Measurements from ENCODE around the gene TEX14. TPM values are rescaled to one million over a fixed set of nuclear protein-coding genes. Genes with fewer than 3 reads are reported as not detected.

Gene TEX14
- total RNA-seq, 2 donors from 2014 or later = 0.92 TPM; not detected in 1

DNA sequence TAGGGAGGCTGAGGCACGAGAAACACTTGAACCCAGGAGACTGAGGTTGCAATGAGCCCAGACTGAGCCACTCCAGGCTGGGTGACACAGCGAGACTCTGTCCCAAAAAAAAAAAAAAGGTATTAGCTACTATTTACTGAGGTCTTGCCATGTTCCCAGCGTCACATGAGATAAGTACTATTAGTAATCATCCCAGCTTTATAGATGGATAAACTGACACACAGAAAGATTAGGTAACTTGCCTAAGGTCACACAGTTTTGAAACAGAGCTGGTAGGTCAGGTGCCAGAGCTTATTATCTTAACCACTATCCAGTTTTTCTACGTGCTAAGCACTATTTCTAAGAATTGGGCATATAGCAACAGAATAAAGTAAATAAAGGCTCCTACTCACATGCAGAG, 51.6 kb downstream of the TEX14 start:
- TF ChIP-seq, protein P1, sequence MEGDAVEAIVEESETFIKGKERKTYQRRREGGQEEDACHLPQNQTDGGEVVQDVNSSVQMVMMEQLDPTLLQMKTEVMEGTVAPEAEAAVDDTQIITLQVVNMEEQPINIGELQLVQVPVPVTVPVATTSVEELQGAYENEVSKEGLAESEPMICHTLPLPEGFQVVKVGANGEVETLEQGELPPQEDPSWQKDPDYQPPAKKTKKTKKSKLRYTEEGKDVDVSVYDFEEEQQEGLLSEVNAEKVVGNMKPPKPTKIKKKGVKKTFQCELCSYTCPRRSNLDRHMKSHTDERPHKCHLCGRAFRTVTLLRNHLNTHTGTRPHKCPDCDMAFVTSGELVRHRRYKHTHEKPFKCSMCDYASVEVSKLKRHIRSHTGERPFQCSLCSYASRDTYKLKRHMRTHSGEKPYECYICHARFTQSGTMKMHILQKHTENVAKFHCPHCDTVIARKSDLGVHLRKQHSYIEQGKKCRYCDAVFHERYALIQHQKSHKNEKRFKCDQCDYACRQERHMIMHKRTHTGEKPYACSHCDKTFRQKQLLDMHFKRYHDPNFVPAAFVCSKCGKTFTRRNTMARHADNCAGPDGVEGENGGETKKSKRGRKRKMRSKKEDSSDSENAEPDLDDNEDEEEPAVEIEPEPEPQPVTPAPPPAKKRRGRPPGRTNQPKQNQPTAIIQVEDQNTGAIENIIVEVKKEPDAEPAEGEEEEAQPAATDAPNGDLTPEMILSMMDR (IDR thresholded peaks at IDR 0.05) = no peak
- Histone ChIP-seq H3K4me3 (no peak overlapping the region), H3K9me3 (no peaks in the 10 kb centered on the region), H3K27ac (no peak overlapping the region), H3K36me3 (no peaks in the 10 kb centered on the region), H3K27me3 (replicated peaks; ENCODE audit: insufficient read depth) (no peaks in the 10 kb centered on the region), H3K4me1 (ENCODE audit: control insufficient read depth in 1 of 2, low read depth in 2 of 2) (no peaks in the 10 kb centered on the region)
- DNase-seq (ENCODE audit: low spot score) = no peak
- ATAC-seq (ENCODE audit: insufficient number of reproducible peaks, low FRiP score, low read depth) = no peak

DNA sequence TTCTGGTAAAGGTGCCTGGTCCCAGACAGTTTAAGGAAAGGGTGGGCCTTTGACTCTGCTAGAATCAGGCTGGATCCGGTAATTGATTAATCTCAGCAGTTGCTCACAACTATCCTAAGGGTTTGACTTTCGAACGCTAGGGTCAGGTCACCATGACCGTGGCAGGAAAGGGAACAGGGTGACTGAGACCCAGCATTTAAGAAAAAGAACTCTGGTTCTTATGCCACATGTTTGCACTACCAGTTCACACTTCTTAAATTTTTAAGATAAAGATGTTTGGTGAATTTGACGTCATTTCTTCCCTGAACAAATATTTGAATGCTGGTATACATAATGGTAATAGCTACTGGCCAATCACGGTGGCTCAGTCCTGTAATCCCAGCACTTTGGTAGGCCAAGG, 52.2 kb downstream of the TEX14 start:
- H3K9me3 ChIP-seq = no peaks in the 10 kb centered on the region
- H3K4me1 ChIP-seq (ENCODE audit: control insufficient read depth in 1 of 2, low read depth in 2 of 2) = no peaks in the 10 kb centered on the region
- ATAC-seq (ENCODE audit: insufficient number of reproducible peaks, low FRiP score, low read depth) (no peak), DNase-seq (ENCODE audit: low spot score) (no peak)
- TF ChIP-seq, protein P1 (IDR thresholded peaks at IDR 0.05) = no peak
- no peak overlapping the region for H3K4me3 ChIP-seq
- H3K36me3 ChIP-seq = no peaks in the 10 kb centered on the region
- no peaks in the 10 kb centered on the region for H3K27me3 ChIP-seq (replicated peaks; ENCODE audit: insufficient read depth)
- H3K27ac ChIP-seq = no peak overlapping the region

DNA sequence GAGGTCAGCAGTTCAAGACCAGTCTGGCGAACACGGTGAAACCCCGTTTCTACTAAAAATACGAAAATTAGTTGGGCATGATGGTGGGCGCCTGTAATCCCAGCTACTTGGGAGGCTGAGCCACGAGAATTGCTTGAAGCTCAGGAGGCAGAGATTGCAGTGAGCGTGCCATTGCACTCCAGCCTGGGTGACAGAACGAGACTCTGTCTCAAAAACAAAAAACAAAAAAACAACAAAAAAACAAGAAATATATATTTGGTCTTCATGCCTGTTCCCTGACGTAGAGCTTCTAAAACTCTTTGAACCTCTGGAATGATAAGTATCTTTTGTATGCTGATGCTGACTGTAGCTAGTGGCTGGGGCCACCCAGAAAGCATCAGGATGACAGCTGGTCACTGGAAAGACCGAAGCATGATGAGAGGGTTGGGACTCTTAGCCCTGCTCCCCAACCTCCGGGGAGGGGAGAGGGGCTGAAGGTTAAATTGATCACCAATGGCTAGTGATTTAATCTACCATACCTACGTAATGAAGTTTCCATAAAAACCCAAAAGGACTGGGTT, 54.8 kb downstream of the TEX14 start:
- TF ChIP-seq, protein P1 (IDR thresholded peaks at IDR 0.05) = no peak
- no peak for DNase-seq (ENCODE audit: low spot score)
- Histone ChIP-seq H3K4me1 (ENCODE audit: control insufficient read depth in 1 of 2, low read depth in 2 of 2) (no peaks in the 10 kb centered on the region), H3K9me3 (no peaks in the 10 kb centered on the region), H3K4me3 (no peak overlapping the region), H3K27ac (no peak overlapping the region), H3K36me3 (no peaks in the 10 kb centered on the region), H3K27me3 (replicated peaks; ENCODE audit: insufficient read depth) (no peaks in the 10 kb centered on the region)
- no peak for ATAC-seq (ENCODE audit: insufficient number of reproducible peaks, low FRiP score, low read depth)

DNA sequence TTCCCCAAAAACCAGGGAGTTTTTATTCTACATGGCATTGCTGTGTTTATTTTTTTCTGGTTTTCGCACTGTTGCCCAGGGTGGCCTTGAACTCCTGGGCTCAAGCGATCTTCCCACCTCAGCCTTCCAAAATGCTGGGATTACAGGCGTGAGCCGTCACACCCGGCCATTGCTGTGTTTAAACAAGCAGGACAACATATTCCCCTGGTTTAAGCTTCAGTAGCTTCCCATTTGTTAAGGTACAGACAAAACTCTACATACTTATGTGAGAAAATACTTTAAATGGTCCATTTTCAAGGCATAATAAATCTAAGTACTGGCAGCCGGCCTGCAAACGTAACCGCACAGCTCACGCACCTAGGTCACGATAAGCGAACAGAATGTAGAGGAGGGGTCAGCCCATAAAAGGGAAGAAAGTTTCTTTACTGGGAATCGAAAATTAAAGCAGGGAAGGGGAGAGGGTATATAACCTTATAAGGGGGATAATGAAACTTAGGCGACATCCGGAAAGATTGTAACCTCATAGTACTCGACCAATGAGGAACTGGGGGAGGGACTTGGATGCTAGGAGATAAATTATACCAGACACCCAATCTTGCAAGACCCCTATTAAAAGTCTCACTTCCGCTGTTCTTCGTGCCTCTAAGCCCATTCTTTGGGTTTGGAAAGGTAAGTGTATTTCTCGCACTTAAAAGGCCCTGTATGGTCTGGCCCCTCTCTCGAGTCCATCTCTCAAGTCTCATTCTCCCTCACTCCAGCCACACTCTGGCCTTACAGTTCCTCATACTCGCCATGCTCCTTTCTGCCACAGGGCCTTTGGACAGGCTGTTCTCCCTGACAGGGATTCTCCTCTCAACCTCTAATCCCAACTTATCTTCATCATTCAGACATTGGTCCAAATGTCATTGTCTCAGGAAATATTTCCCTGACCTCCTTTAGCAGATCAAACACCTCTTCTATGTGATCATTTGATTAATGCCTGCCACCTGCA, 59.2 kb downstream of the TEX14 start:
- H3K27ac ChIP-seq = peak overlapping the region; percentile 71 to 81
- H3K4me3 ChIP-seq = peak overlapping the region; percentile 62
- ATAC-seq (ENCODE audit: insufficient number of reproducible peaks, low FRiP score, low read depth) = no peak
- no peaks in the 10 kb centered on the region for H3K4me1 ChIP-seq (ENCODE audit: control insufficient read depth in 1 of 2, low read depth in 2 of 2)
- no peaks in the 10 kb centered on the region for H3K36me3 ChIP-seq
- DNase-seq (ENCODE audit: low spot score) = no peak
- no peaks in the 10 kb centered on the region for H3K27me3 ChIP-seq (replicated peaks; ENCODE audit: insufficient read depth)
- no peaks in the 10 kb centered on the region for H3K9me3 ChIP-seq
- TF ChIP-seq, protein P1 (IDR thresholded peaks at IDR 0.05) = no peak

DNA sequence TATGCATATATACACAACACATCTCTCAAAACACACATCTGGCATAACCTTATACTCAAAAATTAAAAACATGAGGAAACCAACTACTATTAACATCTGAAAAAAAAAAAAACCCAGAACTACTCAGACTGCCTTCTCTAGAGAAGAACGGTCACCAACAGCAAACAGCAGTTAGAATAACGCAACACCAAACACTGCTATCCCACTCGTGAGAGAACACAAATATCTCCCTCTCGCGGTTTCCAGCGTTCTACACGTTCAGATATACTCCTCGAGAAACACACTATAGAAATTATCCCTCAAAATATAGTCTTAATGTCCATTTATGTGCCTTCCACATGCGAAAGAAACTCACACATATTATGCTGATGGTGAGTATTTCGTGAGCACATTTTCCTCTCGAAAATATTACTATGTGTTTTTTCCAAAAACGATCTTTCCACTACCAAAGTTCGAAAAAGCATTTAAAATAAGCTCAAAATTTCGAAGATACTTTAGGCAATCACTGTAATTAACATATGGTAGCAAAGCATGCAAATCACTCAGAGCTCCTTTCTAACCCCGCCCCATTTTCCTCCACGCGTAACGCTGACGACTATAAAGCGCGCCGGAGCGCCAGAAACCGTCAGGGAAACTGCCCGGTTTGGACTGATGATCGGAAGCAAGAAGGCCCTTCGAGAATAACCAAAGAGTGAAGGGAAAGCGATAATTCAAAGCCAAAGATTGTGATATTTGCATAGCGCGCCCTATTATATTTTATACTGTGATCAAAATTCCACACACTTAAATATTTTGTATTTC, 60.1 kb downstream of the TEX14 start:
- ATAC-seq (ENCODE audit: insufficient number of reproducible peaks, low FRiP score, low read depth) (peak; percentile 99), DNase-seq (ENCODE audit: low spot score) (peak; percentile 68)
- Histone ChIP-seq H3K4me3 (peak overlapping the region; percentile 62), H3K36me3 (no peaks in the 10 kb centered on the region), H3K27ac (peak overlapping the region; percentile 71 to 81), H3K9me3 (no peaks in the 10 kb centered on the region), H3K27me3 (replicated peaks; ENCODE audit: insufficient read depth) (no peaks in the 10 kb centered on the region), H3K4me1 (ENCODE audit: control insufficient read depth in 1 of 2, low read depth in 2 of 2) (no peaks in the 10 kb centered on the region)
- TF ChIP-seq, protein P1 (IDR thresholded peaks at IDR 0.05) = no peak

All from thoracic aorta (tissue), 2 donors.